Activated T-cell treated with anti-CD3 and anti-CD28 coated beads, Interleukin-2, amount 50 U/mL, for 4 hours (primary cell): ENCODE measurements around the gene SERPINB12. TPM values are rescaled to one million over a fixed set of nuclear protein-coding genes. Genes with fewer than 3 reads are reported as not detected.

Source experiments
- ATAC-seq, 2 donors: fragments of 200-7000 bp; cut with Tn5 transposase; one replicate each; pipeline ENCODE4 v1.10.0; 2021
- DNase-seq: peaks from one replicate; pipeline ENCODE4 v3.0.0-alpha.2; 2020
- H3K27me3 Mint-ChIP-seq: one replicate; pipeline ENCODE4 v1.8.0; 2021; ENCODE audit warnings: low read depth, mixed read lengths
- H3K36me3 Mint-ChIP-seq: one replicate; pipeline ENCODE4 v1.8.0; 2022; ENCODE audit warnings: mixed read lengths; ENCODE audit not compliant: insufficient read depth
- H3K4me1 Mint-ChIP-seq: one replicate; pipeline ENCODE4 v1.8.0; 2021; ENCODE audit warnings: low read depth, mixed read lengths
- H3K4me3 Mint-ChIP-seq: one replicate; pipeline ENCODE4 v1.8.0; 2021; ENCODE audit warnings: mild to moderate bottlenecking, moderate library complexity, mixed read lengths
- H3K9me3 Mint-ChIP-seq: one replicate; pipeline ENCODE4 v1.8.0; 2021; ENCODE audit warnings: mixed read lengths
- total RNA-seq, 3 donors: library from RNA; stranded (reverse); gene quantifications; one replicate each; pipeline ENCODE4 v1.2.1, GENCODE V29; 2021

SERPINB12 gene
- total RNA-seq, 3 donors from 2014 or later: not detected

- H3K36me3 Mint-ChIP-seq: no peaks in the 10 kb centered on the region
- no peak overlapping the region for H3K4me3 Mint-ChIP-seq
- H3K27me3 Mint-ChIP-seq: peaks cover 12% of the 10 kb centered on the region
- no peak for ATAC-seq
- no peak for DNase-seq
- no peaks in the 10 kb centered on the region for H3K4me1 Mint-ChIP-seq
- H3K9me3 Mint-ChIP-seq: no peaks in the 10 kb centered on the region
These were observed 13.2 kb upstream of the SERPINB12 start for GRCh38 chr18:63528863-63529492.

GRCh38 chr18:63532471-63532870, 9.7 kb upstream of the SERPINB12 start:
- Mint-ChIP-seq H3K27me3 (peaks cover 13% of the 10 kb centered on the region), H3K4me3 (no peak overlapping the region), H3K4me1 (no peaks in the 10 kb centered on the region), H3K9me3 (no peaks in the 10 kb centered on the region), H3K36me3 (no peaks in the 10 kb centered on the region)
- DNase-seq: no peak
- no peak for ATAC-seq

GRCh38 chr18:63534615-63535014, 7.6 kb upstream of the SERPINB12 start:
- ATAC-seq: no peak
- H3K27me3 Mint-ChIP-seq: peaks cover 12% of the 10 kb centered on the region

GRCh38 chr18:63539904-63540510, 2.2 kb upstream of the SERPINB12 start:
- H3K4me1 Mint-ChIP-seq: no peaks in the 10 kb centered on the region
- no peaks in the 10 kb centered on the region for H3K36me3 Mint-ChIP-seq
- ATAC-seq (no peak), DNase-seq (no peak)
- no peak overlapping the region for H3K4me3 Mint-ChIP-seq
- no peaks in the 10 kb centered on the region for H3K9me3 Mint-ChIP-seq
- H3K27me3 Mint-ChIP-seq: no peaks in the 10 kb centered on the region

More at GRCh38 chr18:63534615-63535014, 7.6 kb upstream of the SERPINB12 start:
- Mint-ChIP-seq H3K4me3 (no peak overlapping the region), H3K36me3 (no peaks in the 10 kb centered on the region), H3K9me3 (no peaks in the 10 kb centered on the region), H3K4me1 (no peaks in the 10 kb centered on the region)
- no peak for DNase-seq

GRCh38 chr18:63544017-63544416, 1.8 kb downstream of the SERPINB12 start:
- H3K4me1 Mint-ChIP-seq: no peaks in the 10 kb centered on the region
- no peaks in the 10 kb centered on the region for H3K9me3 Mint-ChIP-seq
- no peak overlapping the region for H3K4me3 Mint-ChIP-seq
- H3K27me3 Mint-ChIP-seq: peaks cover 8% of the 10 kb centered on the region
- DNase-seq: no peak
- no peak for ATAC-seq
- H3K36me3 Mint-ChIP-seq: no peaks in the 10 kb centered on the region

GRCh38 chr18:63545000-63545399, 2.8 kb downstream of the SERPINB12 start:
- H3K36me3 Mint-ChIP-seq: no peaks in the 10 kb centered on the region
- DNase-seq (no peak), ATAC-seq (no peak)
- H3K4me1 Mint-ChIP-seq: no peaks in the 10 kb centered on the region
- H3K9me3 Mint-ChIP-seq: no peaks in the 10 kb centered on the region
- peaks cover 8% of the 10 kb centered on the region for H3K27me3 Mint-ChIP-seq
- H3K4me3 Mint-ChIP-seq: no peak overlapping the region

- Mint-ChIP-seq H3K4me3 (no peak overlapping the region), H3K4me1 (no peaks in the 10 kb centered on the region), H3K9me3 (no peaks in the 10 kb centered on the region), H3K36me3 (no peaks in the 10 kb centered on the region), H3K27me3 (peaks cover 13% of the 10 kb centered on the region)
- ATAC-seq (no peak), DNase-seq (no peak)
These were observed 7.9 kb downstream of the SERPINB12 start for GRCh38 chr18:63550068-63550467.

- DNase-seq (no peak), ATAC-seq (no peak)
- H3K36me3 Mint-ChIP-seq: no peaks in the 10 kb centered on the region
- H3K27me3 Mint-ChIP-seq: peaks cover 8% of the 10 kb centered on the region
- no peaks in the 10 kb centered on the region for H3K4me1 Mint-ChIP-seq
- no peaks in the 10 kb centered on the region for H3K9me3 Mint-ChIP-seq
- no peak overlapping the region for H3K4me3 Mint-ChIP-seq
These were observed 9.6 kb downstream of the SERPINB12 start for GRCh38 chr18:63551769-63552168.

- H3K4me1 Mint-ChIP-seq: no peaks in the 10 kb centered on the region
- H3K36me3 Mint-ChIP-seq: no peaks in the 10 kb centered on the region
- DNase-seq (no peak), ATAC-seq (no peak)
- H3K27me3 Mint-ChIP-seq: peaks cover 8% of the 10 kb centered on the region
- H3K9me3 Mint-ChIP-seq: no peaks in the 10 kb centered on the region
- H3K4me3 Mint-ChIP-seq: no peak overlapping the region
These were observed 10.4 kb downstream of the SERPINB12 start for GRCh38 chr18:63552581-63552980.

GRCh38 chr18:63553081-63553480, 10.9 kb downstream of the SERPINB12 start:
- DNase-seq (no peak), ATAC-seq (no peak)
- no peaks in the 10 kb centered on the region for H3K9me3 Mint-ChIP-seq
- no peaks in the 10 kb centered on the region for H3K36me3 Mint-ChIP-seq
- H3K27me3 Mint-ChIP-seq: peaks cover 8% of the 10 kb centered on the region
- no peaks in the 10 kb centered on the region for H3K4me1 Mint-ChIP-seq
- H3K4me3 Mint-ChIP-seq: no peak overlapping the region

- H3K27me3 Mint-ChIP-seq: peaks cover 10% of the 10 kb centered on the region
These were observed 17.7 kb downstream of the SERPINB12 start for GRCh38 chr18:63559567-63560491.

GRCh38 chr18:63562284-63562683, 20.1 kb downstream of the SERPINB12 start:
- H3K4me1 Mint-ChIP-seq: no peaks in the 10 kb centered on the region
- no peaks in the 10 kb centered on the region for H3K36me3 Mint-ChIP-seq
- H3K4me3 Mint-ChIP-seq: no peak overlapping the region
- DNase-seq (no peak), ATAC-seq (no peak)
- no peaks in the 10 kb centered on the region for H3K9me3 Mint-ChIP-seq
- peaks cover 8% of the 10 kb centered on the region for H3K27me3 Mint-ChIP-seq

More at GRCh38 chr18:63559567-63560491, 17.7 kb downstream of the SERPINB12 start:
- no peaks in the 10 kb centered on the region for H3K36me3 Mint-ChIP-seq
- no peak for DNase-seq
- no peaks in the 10 kb centered on the region for H3K4me1 Mint-ChIP-seq
- H3K4me3 Mint-ChIP-seq: no peak overlapping the region
- ATAC-seq: no peak
- H3K9me3 Mint-ChIP-seq: no peaks in the 10 kb centered on the region

- Mint-ChIP-seq H3K27me3 (peaks cover 15% of the 10 kb centered on the region), H3K4me1 (no peaks in the 10 kb centered on the region), H3K9me3 (no peaks in the 10 kb centered on the region), H3K4me3 (no peak overlapping the region), H3K36me3 (no peaks in the 10 kb centered on the region)
- DNase-seq (no peak), ATAC-seq (no peak)
These were observed 21.9 kb downstream of the SERPINB12 start for GRCh38 chr18:63564021-63564420.

- Mint-ChIP-seq H3K4me3 (no peak overlapping the region), H3K27me3 (peaks cover 15% of the 10 kb centered on the region), H3K9me3 (no peaks in the 10 kb centered on the region), H3K36me3 (no peaks in the 10 kb centered on the region), H3K4me1 (no peaks in the 10 kb centered on the region)
- ATAC-seq: no peak
- DNase-seq: no peak
These were observed 22.4 kb downstream of the SERPINB12 start for GRCh38 chr18:63564561-63564960.
